ENCODE measurements around the gene MADD. TPM values are rescaled to one million over a fixed set of nuclear protein-coding genes. Genes with fewer than 3 reads are reported as not detected.

Gene MADD
- total and polyA plus RNA-seq, 2 donors (not counting 1 experiment from before 2014, with no cell fraction given), result 7.0 to 15.4 TPM

GRCh38 chr11:47325271-47326041 is 55.5 kb downstream of the MADD start:
- no peak overlapping the region for H3K9ac ChIP-seq (ENCODE audit: insufficient read depth, low read length)
- no peak overlapping the region for H2AFZ ChIP-seq (ENCODE audit: low read length)
- H3K79me2 ChIP-seq (ENCODE audit: control insufficient read depth, insufficient read depth, low read length), result no peaks in the 10 kb centered on the region
- no peak overlapping the region for H3K27ac ChIP-seq (ENCODE audit: insufficient read depth, low read length)
- H3K4me2 ChIP-seq (ENCODE audit: extremely low read depth, insufficient read depth, low read length), result no peak overlapping the region
- TF ChIP-seq EZH2 (IDR thresholded peaks at IDR 0.05; ENCODE audit: low read length, missing control alignments) (no peak), CTCF (conservative IDR thresholded peaks at IDR 0.05 in 1 of 2, IDR thresholded peaks at IDR 0.05 in 1 of 2; ENCODE audit: low read depth in 1 of 2, low read length in 2 of 2) (no peak)
- H3K4me3 ChIP-seq (replicated peaks in 1 of 4; ENCODE audit: control extremely low read depth in 1 of 4, insufficient read depth in 1 of 4, low read depth in 3 of 4, low read length in 4 of 4), result no peak overlapping the region
- DNase-seq (ENCODE audit: low read depth in 2 of 2), result no peak
- H3K4me1 ChIP-seq (ENCODE audit: control insufficient read depth, extremely low read depth, insufficient read depth, low read length), result no peaks in the 10 kb centered on the region
- no peaks in the 10 kb centered on the region for H3K9me3 ChIP-seq (ENCODE audit: control insufficient read depth, insufficient read depth, low read depth, low read length)
- no peaks in the 10 kb centered on the region for H3K27me3 ChIP-seq (ENCODE audit: control insufficient read depth, insufficient read depth, low read length)
- peaks cover 10% of the 10 kb centered on the region for H3K36me3 ChIP-seq (ENCODE audit: control insufficient read depth, insufficient read depth, low read length)
- H4K20me1 ChIP-seq (ENCODE audit: control insufficient read depth, extremely low read depth, insufficient read depth, low read length), result no peaks in the 10 kb centered on the region

GRCh38 chr11:47326198-47326597 is 56.3 kb downstream of the MADD start:
- no peaks in the 10 kb centered on the region for H3K79me2 ChIP-seq (ENCODE audit: control insufficient read depth, insufficient read depth, low read length)
- no peaks in the 10 kb centered on the region for H3K27me3 ChIP-seq (ENCODE audit: control insufficient read depth, insufficient read depth, low read length)
- no peak overlapping the region for H2AFZ ChIP-seq (ENCODE audit: low read length)
- H3K36me3 ChIP-seq (ENCODE audit: control insufficient read depth, insufficient read depth, low read length), result peaks cover 12% of the 10 kb centered on the region
- H3K27ac ChIP-seq (ENCODE audit: insufficient read depth, low read length), result no peak overlapping the region
- no peaks in the 10 kb centered on the region for H3K4me1 ChIP-seq (ENCODE audit: control insufficient read depth, extremely low read depth, insufficient read depth, low read length)
- DNase-seq (ENCODE audit: low read depth in 2 of 2), result no peak
- H3K4me3 ChIP-seq (replicated peaks in 1 of 4; ENCODE audit: control extremely low read depth in 1 of 4, insufficient read depth in 1 of 4, low read depth in 3 of 4, low read length in 4 of 4), result no peak overlapping the region
- no peaks in the 10 kb centered on the region for H3K9me3 ChIP-seq (ENCODE audit: control insufficient read depth, insufficient read depth, low read depth, low read length)
- no peak overlapping the region for H3K9ac ChIP-seq (ENCODE audit: insufficient read depth, low read length)
- no peaks in the 10 kb centered on the region for H4K20me1 ChIP-seq (ENCODE audit: control insufficient read depth, extremely low read depth, insufficient read depth, low read length)
- no peak overlapping the region for H3K4me2 ChIP-seq (ENCODE audit: extremely low read depth, insufficient read depth, low read length)
- no peak for TF ChIP-seq CTCF (conservative IDR thresholded peaks at IDR 0.05 in 1 of 2, IDR thresholded peaks at IDR 0.05 in 1 of 2; ENCODE audit: low read depth in 1 of 2, low read length in 2 of 2)

- TF ChIP-seq EZH2 (IDR thresholded peaks at IDR 0.05; ENCODE audit: low read length, missing control alignments), result no peak
- TF ChIP-seq CTCF (conservative IDR thresholded peaks at IDR 0.05 in 1 of 2, IDR thresholded peaks at IDR 0.05 in 1 of 2; ENCODE audit: low read depth in 1 of 2, low read length in 2 of 2), result no peak
- DNase-seq (ENCODE audit: low read depth in 2 of 2), result no peak
- H2AFZ ChIP-seq (ENCODE audit: low read length), result no peak overlapping the region
- no peaks in the 10 kb centered on the region for H4K20me1 ChIP-seq (ENCODE audit: control insufficient read depth, extremely low read depth, insufficient read depth, low read length)
- no peak overlapping the region for H3K4me2 ChIP-seq (ENCODE audit: extremely low read depth, insufficient read depth, low read length)
- H3K4me3 ChIP-seq (replicated peaks in 1 of 4; ENCODE audit: control extremely low read depth in 1 of 4, insufficient read depth in 1 of 4, low read depth in 3 of 4, low read length in 4 of 4), result no peak overlapping the region
- H3K79me2 ChIP-seq (ENCODE audit: control insufficient read depth, insufficient read depth, low read length), result no peaks in the 10 kb centered on the region
- no peak overlapping the region for H3K9ac ChIP-seq (ENCODE audit: insufficient read depth, low read length)
- H3K36me3 ChIP-seq (ENCODE audit: control insufficient read depth, insufficient read depth, low read length), result peaks cover 12% of the 10 kb centered on the region
- no peaks in the 10 kb centered on the region for H3K9me3 ChIP-seq (ENCODE audit: control insufficient read depth, insufficient read depth, low read depth, low read length)
- no peak overlapping the region for H3K27ac ChIP-seq (ENCODE audit: insufficient read depth, low read length)
- H3K4me1 ChIP-seq (ENCODE audit: control insufficient read depth, extremely low read depth, insufficient read depth, low read length), result no peaks in the 10 kb centered on the region
- H3K27me3 ChIP-seq (ENCODE audit: control insufficient read depth, insufficient read depth, low read length), result no peaks in the 10 kb centered on the region
Observed at GRCh38 chr11:47327025-47327424, 57.1 kb downstream of the MADD start.
